Keratinocyte (primary cell): Measurements from ENCODE around the gene RAB11A. TPM values are rescaled to one million over a fixed set of nuclear protein-coding genes. Genes with fewer than 3 reads are reported as not detected.

ENCODE experiments used
- DNase-seq: peaks from one replicate; pipeline ENCODE4 v3.0.0-alpha.2; 2011; ENCODE audit warnings: low read depth, missing footprints, low spot score
- FAIRE-seq: peaks from 2 replicates; lab custom pipeline; 2011; peaks lifted over from hg19 to GRCh38; lab: Jason Lieb, UNC
- H2AFZ ChIP-seq: 2 replicates; pipeline ENCODE4 v1.6.0; 2012; ENCODE audit warnings: low read length, control low read depth, inconsistent platforms; ENCODE audit not compliant: control insufficient read depth
- H3K27ac ChIP-seq: 2 replicates; pipeline ENCODE4 v1.5.1; 2011; ENCODE audit warnings: low read length; ENCODE audit not compliant: control insufficient read depth, insufficient read depth
- H3K27me3 ChIP-seq: 3 replicates; pipeline ENCODE4 v1.6.0; 2011; ENCODE audit warnings: low read length; ENCODE audit not compliant: control insufficient read depth, insufficient read depth; ENCODE audit errors: extremely low read depth
- H3K36me3 ChIP-seq, 2 experiments: 2 replicates in 1 of 2; 3 replicates in 1 of 2; pipeline ENCODE4 v1.5.1; 2011; ENCODE audit warnings: low read length in 2 of 2, mild to moderate bottlenecking in 1 of 2; ENCODE audit not compliant: control insufficient read depth in 2 of 2, insufficient read depth in 2 of 2; ENCODE audit errors: extremely low read depth in 1 of 2
- H3K4me1 ChIP-seq: 3 replicates; pipeline ENCODE4 v1.5.1; 2011; ENCODE audit warnings: low read length; ENCODE audit not compliant: control insufficient read depth, insufficient read depth; ENCODE audit errors: extremely low read depth
- H3K4me2 ChIP-seq: 3 replicates; pipeline ENCODE4 v1.6.0; 2011; ENCODE audit warnings: low read depth, low read length; ENCODE audit not compliant: control insufficient read depth, insufficient read depth; ENCODE audit errors: extremely low read depth
- H3K4me3 ChIP-seq, 3 experiments: fragments of 200-600 bp in 1 of 3; sonication (generic) in 1 of 3; 2 replicates in 2 of 3; 3 replicates in 1 of 3; pipeline ENCODE4 v1.5.1; 2011 to 2016; ENCODE audit warnings: low read length in 3 of 3, mild to moderate bottlenecking in 3 of 3, control low read depth in 2 of 3, inconsistent platforms in 1 of 3, low read depth in 1 of 3, mixed read lengths in 1 of 3, mixed run types in 1 of 3, moderate library complexity in 1 of 3; ENCODE audit not compliant: control insufficient read depth in 2 of 3, insufficient read depth in 2 of 3; ENCODE audit errors: extremely low read depth in 1 of 3
- H3K79me2 ChIP-seq: 2 replicates; pipeline ENCODE4 v1.6.0; 2012; ENCODE audit warnings: low read length; ENCODE audit not compliant: control insufficient read depth, insufficient read depth
- H3K9ac ChIP-seq: 3 replicates; pipeline ENCODE4 v1.6.0; 2011; ENCODE audit warnings: low read length; ENCODE audit not compliant: control insufficient read depth, insufficient read depth; ENCODE audit errors: extremely low read depth
- H3K9me1 ChIP-seq: 3 replicates; pipeline ENCODE4 v1.6.0; 2011; ENCODE audit warnings: low read length; ENCODE audit not compliant: control insufficient read depth, insufficient read depth; ENCODE audit errors: extremely low read depth
- H3K9me3 ChIP-seq: 2 replicates; pipeline ENCODE4 v1.5.1; 2012; ENCODE audit warnings: low read depth, low read length; ENCODE audit not compliant: control insufficient read depth
- H4K20me1 ChIP-seq: 3 replicates; pipeline ENCODE4 v1.6.0; 2011; ENCODE audit warnings: low read length; ENCODE audit not compliant: control insufficient read depth, insufficient read depth; ENCODE audit errors: extremely low read depth
- EZH2 ChIP-seq: IDR thresholded peaks from one replicate; pipeline ENCODE4 v1.6.1; 2012; ENCODE audit warnings: inconsistent platforms, mild to moderate bottlenecking, low read length, moderate library complexity
- dilution Hi-C: fragments of 300-500 bp; cut with MboI; formaldehyde crosslinking; loops from one replicate; pipeline ENCODE4 v1.7.0; 2020; ENCODE audit warnings: low sequenced_read_pairs; ENCODE audit not compliant: extremely low pct_ligation_motif_present
- polyA plus RNA-seq, 5 experiments: library from polyadenylated mRNA; depleted of rRNA in 3 of 5; stranded (reverse) in 3 of 5; stranded (forward) in 1 of 5; unstranded in 1 of 5; fragments of >200 nt; gene quantifications; 1 replicate in 1 of 5; 2 replicates in 3 of 5; 3 replicates in 1 of 5; pipeline versions ENCODE4 v1.2.1 to v1.2.3, GENCODE V29; 2011 to 2012; ENCODE audit warnings: missing spikeins in 2 of 5, low read depth in 1 of 5, low replicate concordance in 1 of 5
- TF ChIP-seq, protein P1 (sequence below), 3 experiments: IDR thresholded peaks in 1 of 3; conservative IDR thresholded peaks in 1 of 3; optimal IDR thresholded peaks in 1 of 3; 2 replicates in 2 of 3; 3 replicates in 1 of 3; pipeline versions ENCODE3 to v1.5.1; 2011; ENCODE audit warnings: low read length in 3 of 3, mild to moderate bottlenecking in 3 of 3, moderate library complexity in 2 of 3, control low read depth in 1 of 3, inconsistent platforms in 1 of 3; ENCODE audit not compliant: insufficient read depth in 2 of 3; ENCODE audit errors: extremely low read depth in 1 of 3

The RAB11A gene
- polyA plus RNA-seq, 1 donor (not counting 4 experiments of a cell fraction or from before 2014, with no cell fraction given): 537 TPM

DNA sequence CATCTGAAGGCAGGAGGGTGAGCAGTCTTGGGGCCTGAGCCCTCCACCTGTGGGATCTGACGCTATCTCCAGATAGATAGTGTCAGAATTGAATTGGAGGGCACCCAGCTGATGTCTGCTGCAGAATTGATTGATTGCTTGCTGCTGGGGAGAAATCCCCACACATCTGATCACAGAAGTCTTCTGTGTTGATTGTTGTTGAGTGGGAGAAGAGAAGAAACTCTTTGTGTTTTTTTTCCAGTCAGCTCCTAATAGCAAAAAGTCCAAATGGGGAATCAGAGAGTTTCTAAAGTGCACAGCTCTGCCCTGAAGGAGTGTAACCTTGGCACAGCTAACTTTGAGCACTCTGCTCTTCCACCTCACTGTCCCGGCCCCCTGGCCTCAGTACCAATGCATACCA, 66.1 kb downstream of the RAB11A start:
- Histone ChIP-seq H2AFZ (no peak overlapping the region), H4K20me1 (no peaks in the 10 kb centered on the region), H3K9me3 (no peaks in the 10 kb centered on the region), H3K4me3 (no peak overlapping the region), H3K36me3 (no peaks in the 10 kb centered on the region), H3K4me1 (peaks cover 4% of the 10 kb centered on the region), H3K9me1 (no peaks in the 10 kb centered on the region), H3K27me3 (no peaks in the 10 kb centered on the region), H3K79me2 (no peaks in the 10 kb centered on the region), H3K4me2 (no peak overlapping the region), H3K9ac (no peak overlapping the region), H3K27ac (no peak overlapping the region)
- FAIRE-seq (no peak), DNase-seq (no peak)
- no peak for TF ChIP-seq EZH2
- TF ChIP-seq, protein P1, sequence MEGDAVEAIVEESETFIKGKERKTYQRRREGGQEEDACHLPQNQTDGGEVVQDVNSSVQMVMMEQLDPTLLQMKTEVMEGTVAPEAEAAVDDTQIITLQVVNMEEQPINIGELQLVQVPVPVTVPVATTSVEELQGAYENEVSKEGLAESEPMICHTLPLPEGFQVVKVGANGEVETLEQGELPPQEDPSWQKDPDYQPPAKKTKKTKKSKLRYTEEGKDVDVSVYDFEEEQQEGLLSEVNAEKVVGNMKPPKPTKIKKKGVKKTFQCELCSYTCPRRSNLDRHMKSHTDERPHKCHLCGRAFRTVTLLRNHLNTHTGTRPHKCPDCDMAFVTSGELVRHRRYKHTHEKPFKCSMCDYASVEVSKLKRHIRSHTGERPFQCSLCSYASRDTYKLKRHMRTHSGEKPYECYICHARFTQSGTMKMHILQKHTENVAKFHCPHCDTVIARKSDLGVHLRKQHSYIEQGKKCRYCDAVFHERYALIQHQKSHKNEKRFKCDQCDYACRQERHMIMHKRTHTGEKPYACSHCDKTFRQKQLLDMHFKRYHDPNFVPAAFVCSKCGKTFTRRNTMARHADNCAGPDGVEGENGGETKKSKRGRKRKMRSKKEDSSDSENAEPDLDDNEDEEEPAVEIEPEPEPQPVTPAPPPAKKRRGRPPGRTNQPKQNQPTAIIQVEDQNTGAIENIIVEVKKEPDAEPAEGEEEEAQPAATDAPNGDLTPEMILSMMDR (optimal IDR thresholded peaks at IDR 0.05 in 1 of 3, IDR thresholded peaks at IDR 0.05 in 1 of 3, conservative IDR thresholded peaks at IDR 0.05 in 1 of 3; ENCODE audit: extremely low read depth in 1 of 3, insufficient read depth in 2 of 3, low read length in 3 of 3): no peak
- dilution Hi-C loops: no loop called here

DNA sequence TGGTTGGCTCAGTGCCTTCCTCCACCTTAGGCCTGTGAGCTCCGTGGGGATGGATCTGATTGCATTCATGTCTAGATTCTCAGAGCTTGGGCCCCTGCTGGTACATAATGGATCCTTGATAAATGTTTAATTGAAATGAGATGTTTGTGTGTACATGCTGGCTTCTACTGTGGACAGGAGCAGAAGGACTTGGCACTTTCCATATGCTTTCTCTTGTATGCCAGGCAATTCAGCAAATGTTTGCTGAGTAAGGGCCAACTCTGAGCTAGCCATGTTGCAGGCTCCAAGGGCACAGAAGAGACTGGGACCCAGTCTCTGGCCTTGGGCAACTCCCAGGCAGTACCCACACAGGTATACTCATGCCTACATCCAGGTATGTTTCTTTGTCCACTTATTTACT, 67.0 kb downstream of the RAB11A start:
- FAIRE-seq (no peak), DNase-seq (no peak)
- peaks cover 6% of the 10 kb centered on the region for H3K4me1 ChIP-seq
- no peak overlapping the region for H3K4me3 ChIP-seq
- H3K27me3 ChIP-seq: no peaks in the 10 kb centered on the region
- no peaks in the 10 kb centered on the region for H3K36me3 ChIP-seq
- TF ChIP-seq, protein P1 (optimal IDR thresholded peaks at IDR 0.05 in 1 of 3, IDR thresholded peaks at IDR 0.05 in 1 of 3, conservative IDR thresholded peaks at IDR 0.05 in 1 of 3; ENCODE audit: extremely low read depth in 1 of 3, insufficient read depth in 2 of 3, low read length in 3 of 3): no peak
- no peak for TF ChIP-seq EZH2
- no peaks in the 10 kb centered on the region for H3K9me1 ChIP-seq
- no peaks in the 10 kb centered on the region for H4K20me1 ChIP-seq
- H3K4me2 ChIP-seq: no peak overlapping the region
- H3K27ac ChIP-seq: no peak overlapping the region
- no peak overlapping the region for H2AFZ ChIP-seq
- dilution Hi-C loops: no loop called here
- H3K79me2 ChIP-seq: no peaks in the 10 kb centered on the region
- H3K9me3 ChIP-seq: no peaks in the 10 kb centered on the region
- no peak overlapping the region for H3K9ac ChIP-seq
